NCI-H1436 treated with DMSO at 0.1 percent for 48 hours (cell line): ENCODE results near the gene KCNN3.
A peak's percentile ranks its signal among the peaks of the same experiment; 100 is the strongest.

ENCODE experiments used
- DNase-seq: peaks from one replicate; lab custom pipeline; 2025; lab: John Stamatoyannopoulos, UW

KCNN3 gene

GRCh38 chr1:154748405-154748775 is 121.7 kb downstream of the KCNN3 start:
- no peak for DNase-seq

GRCh38 chr1:154747740-154748404 is 122.2 kb downstream of the KCNN3 start:
- no peak for DNase-seq

- DNase-seq: no peak
These were observed 122.7 kb downstream of the KCNN3 start for GRCh38 chr1:154747380-154747739.

- no peak for DNase-seq
These were observed 123.3 kb downstream of the KCNN3 start for GRCh38 chr1:154746622-154747299.

GRCh38 chr1:154745750-154746425 is 124.2 kb downstream of the KCNN3 start:
- DNase-seq: no peak

GRCh38 chr1:154745286-154745731 is 124.8 kb downstream of the KCNN3 start:
- no peak for DNase-seq

GRCh38 chr1:154744352-154745035 is 125.6 kb downstream of the KCNN3 start:
- DNase-seq: no peak

GRCh38 chr1:154743526-154744036 is 126.5 kb downstream of the KCNN3 start:
- DNase-seq: no peak

- no peak for DNase-seq
These were observed 127.5 kb downstream of the KCNN3 start for GRCh38 chr1:154742606-154743005.

- no peak for DNase-seq
These were observed 128.2 kb downstream of the KCNN3 start for GRCh38 chr1:154741741-154742495.

- DNase-seq: no peak
These were observed 128.8 kb downstream of the KCNN3 start for GRCh38 chr1:154741327-154741726.

- DNase-seq: no peak
These were observed 130.4 kb downstream of the KCNN3 start for GRCh38 chr1:154739654-154740053.

GRCh38 chr1:154736841-154737240 is 133.2 kb downstream of the KCNN3 start:
- no peak for DNase-seq

GRCh38 chr1:154735804-154736168 is 134.3 kb downstream of the KCNN3 start:
- no peak for DNase-seq

- DNase-seq: no peak
These were observed 134.8 kb downstream of the KCNN3 start for GRCh38 chr1:154735061-154735803.

- no peak for DNase-seq
These were observed 136.5 kb downstream of the KCNN3 start for GRCh38 chr1:154733621-154734020.

- DNase-seq: no peak
These were observed 139.0 kb downstream of the KCNN3 start for GRCh38 chr1:154730986-154731489.

GRCh38 chr1:154730259-154730658 is 139.8 kb downstream of the KCNN3 start:
- peak; percentile 59 for DNase-seq

- no peak for DNase-seq
These were observed 140.5 kb downstream of the KCNN3 start for GRCh38 chr1:154729577-154729976.

GRCh38 chr1:154729031-154729442 is 141.0 kb downstream of the KCNN3 start:
- no peak for DNase-seq
